Activated naive CD4-positive, alpha-beta T cell treated with anti-CD3 and anti-CD28 coated beads, Interleukin-2, amount 10 ng/mL, durations not matched to agents 7 days and 5 days (primary cell): Measurements from ENCODE around the gene CEACAM6.
A peak's percentile ranks its signal among the peaks of the same experiment; 100 is the strongest.
"Not testable (repeated sequence)": the region's sequence is repeated elsewhere in the genome, so short reads cannot be mapped to it uniquely, and the experiment has no call there.

Experiments used
- CTCF ChIA-PET: fragments of 350-600 bp; sonication (Branson Sonifier 250); formaldehyde crosslinking; loops from one replicate; lab custom pipeline; 2021; ENCODE audit warnings: antibody characterized with exemption; lab: Charles Lee
- DNase-seq: peaks from one replicate; pipeline ENCODE4 v3.0.0-alpha.2; 2020
- H3K27ac Mint-ChIP-seq: one replicate; pipeline ENCODE4 v1.8.0; 2021; ENCODE audit warnings: mild to moderate bottlenecking, moderate library complexity, mixed read lengths
- H3K27me3 Mint-ChIP-seq: one replicate; pipeline ENCODE4 v1.8.0; 2021; ENCODE audit warnings: mild to moderate bottlenecking, mixed read lengths
- H3K36me3 Mint-ChIP-seq: one replicate; pipeline ENCODE4 v1.8.0; 2021; ENCODE audit warnings: mixed read lengths
- H3K4me1 Mint-ChIP-seq: one replicate; pipeline ENCODE4 v1.8.0; 2021; ENCODE audit warnings: mixed read lengths
- H3K4me3 Mint-ChIP-seq: one replicate; pipeline ENCODE4 v1.8.0; 2021; ENCODE audit warnings: mild to moderate bottlenecking, moderate library complexity, mixed read lengths
- H3K9me3 Mint-ChIP-seq: one replicate; pipeline ENCODE4 v1.8.0; 2021; ENCODE audit warnings: mixed read lengths

CEACAM6 gene

GRCh38 chr19:41755328-41755913, at the start of gene CEACAM6:
Gene CEACAM6 (plus strand): TSS chr19:41755530. CDS start chr19:41755639, 109 bp downstream.
- Mint-ChIP-seq H3K9me3 (no peaks in the 10 kb centered on the region), H3K4me3 (no peak within 1 kb of the TSS), H3K27me3 (peaks cover 81% of the 10 kb centered on the region), H3K36me3 (no peaks in the 10 kb centered on the region), H3K4me1 (peaks cover 2% of the 10 kb centered on the region), H3K27ac (no peak within 1 kb of the TSS)
- CTCF ChIA-PET, result interaction anchor here (0.6 to 6.1 kb wide), 9 partner anchors 8 to 79 kb away, joined by 3 to 120 read pairs (median 19); no protein-coding TSS in a partner anchor
- DNase-seq, result no peak

DNA sequence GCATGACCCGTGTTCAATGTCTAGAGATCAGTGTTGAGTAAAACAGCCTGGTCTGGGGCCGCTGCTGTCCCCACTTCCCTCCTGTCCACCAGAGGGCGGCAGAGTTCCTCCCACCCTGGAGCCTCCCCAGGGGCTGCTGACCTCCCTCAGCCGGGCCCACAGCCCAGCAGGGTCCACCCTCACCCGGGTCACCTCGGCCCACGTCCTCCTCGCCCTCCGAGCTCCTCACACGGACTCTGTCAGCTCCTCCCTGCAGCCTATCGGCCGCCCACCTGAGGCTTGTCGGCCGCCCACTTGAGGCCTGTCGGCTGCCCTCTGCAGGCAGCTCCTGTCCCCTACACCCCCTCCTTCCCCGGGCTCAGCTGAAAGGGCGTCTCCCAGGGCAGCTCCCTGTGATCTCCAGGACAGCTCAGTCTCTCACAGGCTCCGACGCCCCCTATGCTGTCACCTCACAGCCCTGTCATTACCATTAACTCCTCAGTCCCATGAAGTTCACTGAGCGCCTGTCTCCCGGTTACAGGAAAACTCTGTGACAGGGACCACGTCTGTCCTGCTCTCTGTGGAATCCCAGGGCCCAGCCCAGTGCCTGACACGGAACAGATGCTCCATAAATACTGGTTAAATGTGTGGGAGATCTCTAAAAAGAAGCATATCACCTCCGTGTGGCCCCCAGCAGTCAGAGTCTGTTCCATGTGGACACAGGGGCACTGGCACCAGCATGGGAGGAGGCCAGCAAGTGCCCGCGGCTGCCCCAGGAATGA, 48.4 kb upstream of the CEACAM6 start:
- peaks cover 5% of the 10 kb centered on the region for H3K4me1 Mint-ChIP-seq
- peak overlapping the region; percentile 57 for H3K4me3 Mint-ChIP-seq
- peak; percentile 80 for DNase-seq
- H3K27me3 Mint-ChIP-seq, result peaks cover 68% of the 10 kb centered on the region
- no peak overlapping the region for H3K27ac Mint-ChIP-seq
- CTCF ChIA-PET, result interaction anchor here (0.6 to 3.4 kb wide), 25 partner anchors 9 to 1597 kb away, joined by 3 to 28 read pairs (median 5); no protein-coding TSS in a partner anchor
- no peaks in the 10 kb centered on the region for H3K9me3 Mint-ChIP-seq
- H3K36me3 Mint-ChIP-seq, result no peaks in the 10 kb centered on the region

DNA sequence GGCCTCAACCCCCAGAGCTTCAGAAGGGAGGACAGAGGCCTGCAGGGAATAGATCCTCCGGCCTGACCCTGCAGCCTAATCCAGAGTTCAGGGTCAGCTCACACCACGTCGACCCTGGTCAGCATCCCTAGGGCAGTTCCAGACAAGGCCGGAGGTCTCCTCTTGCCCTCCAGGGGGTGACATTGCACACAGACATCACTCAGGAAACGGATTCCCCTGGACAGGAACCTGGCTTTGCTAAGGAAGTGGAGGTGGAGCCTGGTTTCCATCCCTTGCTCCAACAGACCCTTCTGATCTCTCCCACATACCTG, 47.9 kb upstream of the CEACAM6 start:
- Mint-ChIP-seq H3K9me3 (no peaks in the 10 kb centered on the region), H3K27ac (no peak overlapping the region), H3K36me3 (no peaks in the 10 kb centered on the region), H3K4me1 (peaks cover 5% of the 10 kb centered on the region), H3K4me3 (no peak overlapping the region), H3K27me3 (peaks cover 62% of the 10 kb centered on the region)
- CTCF ChIA-PET, result interaction anchor here (0.6 to 3.4 kb wide), 22 partner anchors 9 to 250 kb away, joined by 3 to 28 read pairs (median 5); no protein-coding TSS in a partner anchor
- no peak for DNase-seq

GRCh38 chr19:41707871-41708371, 47.4 kb upstream of the CEACAM6 start:
- CTCF ChIA-PET, result interaction anchor here (1.3 to 3.4 kb wide), 5 partner anchors 11 to 46 kb away, joined by 5 to 28 read pairs (median 11); no protein-coding TSS in a partner anchor
- no peaks in the 10 kb centered on the region for H3K36me3 Mint-ChIP-seq
- H3K4me3 Mint-ChIP-seq, result no peak overlapping the region
- H3K4me1 Mint-ChIP-seq, result peaks cover 5% of the 10 kb centered on the region
- H3K27me3 Mint-ChIP-seq, result peaks cover 62% of the 10 kb centered on the region
- DNase-seq, result no peak
- H3K9me3 Mint-ChIP-seq, result no peaks in the 10 kb centered on the region
- H3K27ac Mint-ChIP-seq, result no peak overlapping the region

GRCh38 chr19:41708481-41708880, 46.8 kb upstream of the CEACAM6 start, which contains the start of gene CEACAM5:
Gene CEACAM5 (plus strand): TSS chr19:41708626. CDS start chr19:41708732, 106 bp downstream.
- Mint-ChIP-seq H3K27ac (no peak within 1 kb of the TSS), H3K4me3 (no peak within 1 kb of the TSS), H3K27me3 (peaks cover 62% of the 10 kb centered on the region), H3K9me3 (no peaks in the 10 kb centered on the region), H3K4me1 (peaks cover 5% of the 10 kb centered on the region), H3K36me3 (no peaks in the 10 kb centered on the region)
- CTCF ChIA-PET, result interaction anchor here (3.4 kb wide), 1 partner anchor 45 kb away, joined by 14 read pairs; no protein-coding TSS in a partner anchor
- no peak for DNase-seq

DNA sequence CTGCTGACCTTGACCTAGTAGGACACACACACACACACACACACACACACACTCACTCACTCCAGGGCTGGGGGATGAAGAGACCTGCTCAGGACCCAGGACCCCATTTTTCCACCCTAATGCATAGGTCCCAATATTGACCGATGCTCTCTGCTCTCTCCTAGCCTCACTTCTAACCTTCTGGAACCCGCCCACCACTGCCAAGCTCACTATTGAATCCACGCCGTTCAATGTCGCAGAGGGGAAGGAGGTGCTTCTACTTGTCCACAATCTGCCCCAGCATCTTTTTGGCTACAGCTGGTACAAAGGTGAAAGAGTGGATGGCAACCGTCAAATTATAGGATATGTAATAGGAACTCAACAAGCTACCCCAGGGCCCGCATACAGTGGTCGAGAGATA, 45.8 kb upstream of the CEACAM6 start:
- H3K9me3 Mint-ChIP-seq, DNase-seq, CTCF ChIA-PET, H3K4me1 Mint-ChIP-seq, H3K36me3 Mint-ChIP-seq, H3K4me3 Mint-ChIP-seq, H3K27ac Mint-ChIP-seq: not testable (repeated sequence)
- peaks cover 60% of the 10 kb centered on the region for H3K27me3 Mint-ChIP-seq

GRCh38 chr19:41709951-41710645, 45.2 kb upstream of the CEACAM6 start:
- CTCF ChIA-PET, result interaction anchor here (0.9 to 1.0 kb wide), 3 partner anchors 19 to 37 kb away, joined by 3 read pairs; no protein-coding TSS in a partner anchor
- no peaks in the 10 kb centered on the region for H3K36me3 Mint-ChIP-seq
- H3K27me3 Mint-ChIP-seq, result peaks cover 61% of the 10 kb centered on the region
- DNase-seq, result no peak
- H3K4me1 Mint-ChIP-seq, result peaks cover 5% of the 10 kb centered on the region
- no peaks in the 10 kb centered on the region for H3K9me3 Mint-ChIP-seq
- H3K4me3 Mint-ChIP-seq, result no peak overlapping the region
- H3K27ac Mint-ChIP-seq, result no peak overlapping the region

DNA sequence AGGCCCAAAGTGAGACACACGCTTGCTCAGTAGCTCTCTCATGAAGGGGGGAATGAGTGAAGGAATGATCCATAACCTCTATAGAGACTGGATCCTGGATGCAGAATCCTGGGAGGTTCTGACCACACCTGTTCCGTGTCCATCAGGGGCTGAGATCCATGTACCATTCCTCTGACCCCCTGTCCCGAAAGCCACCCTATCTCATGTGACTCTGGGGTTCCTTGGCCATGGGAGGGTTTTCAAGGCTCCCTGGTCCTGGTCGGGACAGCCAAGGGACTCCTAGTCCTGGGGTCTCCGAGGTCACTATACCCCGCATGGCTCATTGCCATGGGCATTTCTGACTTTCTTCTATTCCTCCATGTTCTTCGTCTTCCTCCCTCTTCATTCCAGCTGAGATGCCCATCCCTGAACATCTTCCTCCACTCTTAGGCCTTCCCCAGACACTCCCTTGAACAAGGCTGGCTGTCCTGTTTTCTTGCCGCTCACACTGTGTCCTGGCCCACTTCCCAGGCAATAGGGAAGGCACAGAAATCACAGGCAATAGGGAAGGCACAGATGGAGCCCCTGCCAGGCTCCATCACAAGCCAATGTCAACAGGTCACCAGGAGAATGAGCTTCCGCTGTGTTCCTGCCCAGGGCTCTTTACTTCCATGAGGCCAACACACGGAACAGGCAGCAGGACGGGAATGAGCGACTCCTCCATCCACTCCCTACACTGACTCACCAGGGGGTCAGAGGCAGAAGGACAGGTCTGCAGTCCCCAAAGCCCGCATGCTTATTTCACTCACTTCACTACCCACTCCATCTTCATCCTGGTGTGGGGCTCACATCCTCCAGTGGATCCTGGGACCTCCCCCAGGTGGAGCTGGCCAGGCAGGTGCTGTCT, 43.7 kb upstream of the CEACAM6 start:
- no peak for DNase-seq
- Mint-ChIP-seq H3K36me3 (no peaks in the 10 kb centered on the region), H3K9me3 (no peaks in the 10 kb centered on the region), H3K4me1 (peaks cover 5% of the 10 kb centered on the region), H3K4me3 (no peak overlapping the region), H3K27me3 (peaks cover 58% of the 10 kb centered on the region), H3K27ac (no peak overlapping the region)
- CTCF ChIA-PET, result no interaction called here

GRCh38 chr19:41714598-41714997, 40.7 kb upstream of the CEACAM6 start:
- H3K4me3 Mint-ChIP-seq, result no peak overlapping the region
- no peak for DNase-seq
- no peak overlapping the region for H3K27ac Mint-ChIP-seq
- peaks cover 60% of the 10 kb centered on the region for H3K27me3 Mint-ChIP-seq
- CTCF ChIA-PET, result no interaction called here
- H3K36me3 Mint-ChIP-seq, result no peaks in the 10 kb centered on the region
- no peaks in the 10 kb centered on the region for H3K4me1 Mint-ChIP-seq
- no peaks in the 10 kb centered on the region for H3K9me3 Mint-ChIP-seq

- Mint-ChIP-seq H3K36me3 (no peaks in the 10 kb centered on the region), H3K27me3 (peaks cover 64% of the 10 kb centered on the region), H3K9me3 (no peaks in the 10 kb centered on the region), H3K4me3 (no peak overlapping the region), H3K27ac (no peak overlapping the region), H3K4me1 (no peaks in the 10 kb centered on the region)
- CTCF ChIA-PET, result interaction anchor here (2.5 kb wide), 1 partner anchor 12 kb away, joined by 11 read pairs; no protein-coding TSS in a partner anchor
- DNase-seq, result no peak
Measured at GRCh38 chr19:41718761-41719160, 36.6 kb upstream of the CEACAM6 start.

DNA sequence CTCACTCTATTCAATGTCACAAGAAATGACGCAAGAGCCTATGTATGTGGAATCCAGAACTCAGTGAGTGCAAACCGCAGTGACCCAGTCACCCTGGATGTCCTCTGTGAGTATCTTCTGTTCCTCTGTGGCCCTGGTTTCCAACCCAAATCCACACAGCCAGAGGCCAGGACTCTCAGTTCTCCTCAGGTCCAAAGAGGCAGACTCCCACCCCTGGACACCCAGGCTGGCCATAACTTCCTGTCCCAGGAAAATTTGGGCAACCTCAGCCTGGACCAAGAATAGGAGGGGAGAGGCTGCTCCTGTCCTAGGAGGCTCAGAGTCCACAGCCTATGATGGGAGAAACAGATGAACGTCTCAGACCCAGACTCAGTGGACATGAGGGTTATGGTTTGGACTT, 35.2 kb upstream of the CEACAM6 start:
- Mint-ChIP-seq H3K36me3 (no peaks in the 10 kb centered on the region), H3K9me3 (no peaks in the 10 kb centered on the region)

GRCh38 chr19:41726493-41726892, 28.8 kb upstream of the CEACAM6 start:
- Mint-ChIP-seq H3K9me3 (no peaks in the 10 kb centered on the region), H3K27me3 (peaks cover 24% of the 10 kb centered on the region), H3K27ac (no peak overlapping the region), H3K4me1 (no peaks in the 10 kb centered on the region), H3K36me3 (no peaks in the 10 kb centered on the region), H3K4me3 (no peak overlapping the region)
- CTCF ChIA-PET, result interaction anchor here (1.0 kb wide), 1 partner anchor 84 kb away, joined by 3 read pairs; no protein-coding TSS in a partner anchor
- no peak for DNase-seq

More for the DNA sequence above, 35.2 kb upstream of the CEACAM6 start:
- Mint-ChIP-seq H3K27ac (no peak overlapping the region), H3K4me1 (no peaks in the 10 kb centered on the region), H3K27me3 (peaks cover 52% of the 10 kb centered on the region), H3K4me3 (no peak overlapping the region)
- CTCF ChIA-PET, result no interaction called here
- DNase-seq, result no peak

DNA sequence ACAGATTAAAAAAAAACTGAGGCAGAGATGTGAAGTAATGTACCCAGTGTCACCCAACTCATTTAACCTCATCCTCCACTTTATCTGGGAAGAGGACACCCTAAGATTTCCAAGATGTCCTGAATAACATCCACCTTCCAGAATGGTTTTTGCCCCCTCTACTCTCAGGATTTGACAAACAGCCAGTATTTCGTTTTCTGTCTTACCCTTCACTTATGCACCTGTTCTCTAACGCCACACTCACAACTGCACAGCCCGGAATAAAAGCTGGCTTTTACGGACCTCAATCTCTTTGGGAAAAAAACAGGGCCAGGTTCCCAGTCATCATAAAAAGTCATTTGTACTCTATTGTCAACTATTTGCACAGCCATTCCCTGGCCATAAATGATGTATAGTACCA, 21.2 kb upstream of the CEACAM6 start:
- H3K27ac Mint-ChIP-seq, result no peak overlapping the region
- DNase-seq, result no peak
- CTCF ChIA-PET, result interaction anchor here (0.6 to 1.9 kb wide), 6 partner anchors 18 to 346 kb away, joined by 3 to 9 read pairs (median 3); no protein-coding TSS in a partner anchor
- peaks cover 48% of the 10 kb centered on the region for H3K27me3 Mint-ChIP-seq
- H3K4me3 Mint-ChIP-seq, result no peak overlapping the region
- no peaks in the 10 kb centered on the region for H3K4me1 Mint-ChIP-seq
- H3K36me3 Mint-ChIP-seq, result no peaks in the 10 kb centered on the region
- H3K9me3 Mint-ChIP-seq, result no peaks in the 10 kb centered on the region
